Left lobe of liver (tissue), 2 donors: ENCODE data around the gene TTC14. TPM values are rescaled to one million over a fixed set of nuclear protein-coding genes. Genes with fewer than 3 reads are reported as not detected.
"Not testable (repeated sequence)": the region's sequence is repeated elsewhere in the genome, so short reads cannot be mapped to it uniquely, and the experiment has no call there.

Source experiments
- ATAC-seq: fragments of 200-7000 bp; cut with Tn5 transposase; one replicate; pipeline ENCODE4 v1.9.1; 2020; ENCODE audit warnings: mild to moderate bottlenecking, moderate library complexity
- DNase-seq: peaks from one replicate; pipeline ENCODE4 v3.0.0-alpha.2; 2020; ENCODE audit warnings: low spot score
- total RNA-seq: library from RNA; stranded (reverse); gene quantifications from one replicate; pipeline ENCODE4 v1.2.1, GENCODE V29; 2021
- donor health status: DM: no; HTN: no; CAD: no; lungs with moderate emphysema.
- donor health status: DM: no; HTN: yes; CAD: no.

Gene TTC14, protein sequence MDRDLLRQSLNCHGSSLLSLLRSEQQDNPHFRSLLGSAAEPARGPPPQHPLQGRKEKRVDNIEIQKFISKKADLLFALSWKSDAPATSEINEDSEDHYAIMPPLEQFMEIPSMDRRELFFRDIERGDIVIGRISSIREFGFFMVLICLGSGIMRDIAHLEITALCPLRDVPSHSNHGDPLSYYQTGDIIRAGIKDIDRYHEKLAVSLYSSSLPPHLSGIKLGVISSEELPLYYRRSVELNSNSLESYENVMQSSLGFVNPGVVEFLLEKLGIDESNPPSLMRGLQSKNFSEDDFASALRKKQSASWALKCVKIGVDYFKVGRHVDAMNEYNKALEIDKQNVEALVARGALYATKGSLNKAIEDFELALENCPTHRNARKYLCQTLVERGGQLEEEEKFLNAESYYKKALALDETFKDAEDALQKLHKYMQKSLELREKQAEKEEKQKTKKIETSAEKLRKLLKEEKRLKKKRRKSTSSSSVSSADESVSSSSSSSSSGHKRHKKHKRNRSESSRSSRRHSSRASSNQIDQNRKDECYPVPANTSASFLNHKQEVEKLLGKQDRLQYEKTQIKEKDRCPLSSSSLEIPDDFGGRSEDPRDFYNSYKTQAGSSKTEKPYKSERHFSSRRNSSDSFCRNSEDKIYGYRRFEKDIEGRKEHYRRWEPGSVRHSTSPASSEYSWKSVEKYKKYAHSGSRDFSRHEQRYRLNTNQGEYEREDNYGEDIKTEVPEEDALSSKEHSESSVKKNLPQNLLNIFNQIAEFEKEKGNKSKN
- total RNA-seq: 14.2 TPM

DNA sequence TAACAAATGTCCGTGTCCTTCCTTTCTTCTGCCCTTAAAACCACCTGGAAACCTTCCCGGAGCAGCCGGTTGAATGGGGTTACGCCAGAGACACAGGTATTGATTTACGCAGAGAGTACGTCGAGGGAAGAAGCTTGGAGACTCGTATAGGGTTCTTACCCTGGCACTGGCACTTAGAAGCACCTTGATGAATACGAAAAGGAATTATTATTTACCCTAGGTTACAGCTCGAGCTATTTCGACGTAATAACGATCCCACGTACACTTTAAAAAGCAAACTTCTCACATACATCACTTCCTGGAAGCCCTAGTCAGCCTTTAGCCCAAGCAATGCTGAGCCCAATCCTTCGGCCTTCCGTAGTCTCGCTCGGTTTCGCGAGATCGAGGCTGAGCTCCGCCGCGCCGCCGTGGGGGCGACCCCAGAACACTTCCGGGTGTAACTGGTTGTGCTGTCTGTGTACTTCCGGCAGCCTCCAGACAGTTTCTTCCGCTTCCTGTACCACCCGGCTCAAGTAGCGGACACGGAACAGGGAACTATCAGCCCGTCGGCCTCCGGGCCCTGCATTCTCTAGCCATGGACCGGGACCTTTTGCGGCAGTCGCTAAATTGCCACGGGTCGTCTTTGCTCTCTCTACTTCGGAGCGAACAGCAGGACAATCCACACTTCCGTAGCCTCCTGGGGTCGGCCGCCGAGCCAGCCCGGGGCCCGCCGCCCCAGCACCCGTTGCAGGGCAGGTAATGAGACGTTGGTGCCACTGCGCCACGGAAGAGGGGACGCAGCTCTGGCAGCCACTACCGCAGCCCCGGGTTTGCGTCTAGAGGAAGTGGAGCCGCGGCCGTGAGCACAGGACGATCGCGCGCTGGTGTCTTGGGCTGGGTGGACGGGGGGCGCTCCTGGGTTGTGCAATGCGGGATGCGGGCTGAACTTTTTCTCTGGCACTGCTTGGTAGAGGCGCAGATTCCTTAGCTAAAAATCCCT, at the start of gene TTC14:
Gene TTC14, plus strand, starts transcription at position 476 of the 979 bp plus-strand sequence. Its CDS starts 99 bp downstream, at position 575.
- peak; percentile 94 for DNase-seq

DNA sequence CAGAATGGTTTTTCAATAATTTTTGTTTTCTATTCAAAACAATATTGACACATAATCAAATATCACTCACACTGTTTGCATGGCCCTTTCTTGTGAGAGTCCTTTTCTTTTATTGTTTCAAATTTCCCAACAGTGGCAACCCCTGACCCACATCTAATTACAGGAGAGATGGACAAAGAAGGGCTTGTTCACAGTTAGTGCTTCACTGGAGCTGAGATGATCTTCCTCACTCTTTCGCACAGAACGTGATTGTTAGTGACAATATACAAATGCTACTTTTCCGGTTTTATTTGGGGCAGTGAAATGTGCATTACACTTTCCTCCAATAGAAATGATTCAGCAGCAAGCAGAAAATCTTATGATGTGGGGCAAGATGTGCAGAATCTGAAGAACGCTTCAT, 38.6 kb upstream of the TTC14 start:
- no peak for DNase-seq
- ATAC-seq: no peak

More for the DNA sequence above, at the start of gene TTC14:
- peak; percentile 99 for ATAC-seq

DNA sequence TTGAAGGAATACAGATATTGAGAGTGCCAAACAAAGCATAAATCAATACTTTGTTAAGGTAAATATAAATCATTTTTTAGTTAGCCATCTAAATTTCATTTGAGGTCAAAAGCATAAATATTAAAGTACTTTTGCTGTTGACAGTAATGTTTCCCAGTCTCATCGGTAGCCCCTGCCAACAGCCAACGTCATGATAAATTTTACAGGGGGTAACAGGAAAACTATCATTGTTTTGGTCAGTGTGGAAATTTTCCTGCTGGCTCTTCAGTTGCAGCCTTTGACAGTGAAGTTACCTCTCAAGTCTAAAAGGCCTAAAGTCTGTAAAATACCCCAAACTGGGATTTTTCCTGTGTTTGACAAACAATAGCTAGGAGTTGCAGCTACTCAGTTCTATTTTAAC, 37.3 kb upstream of the TTC14 start:
- DNase-seq (no peak), ATAC-seq (no peak)

DNA sequence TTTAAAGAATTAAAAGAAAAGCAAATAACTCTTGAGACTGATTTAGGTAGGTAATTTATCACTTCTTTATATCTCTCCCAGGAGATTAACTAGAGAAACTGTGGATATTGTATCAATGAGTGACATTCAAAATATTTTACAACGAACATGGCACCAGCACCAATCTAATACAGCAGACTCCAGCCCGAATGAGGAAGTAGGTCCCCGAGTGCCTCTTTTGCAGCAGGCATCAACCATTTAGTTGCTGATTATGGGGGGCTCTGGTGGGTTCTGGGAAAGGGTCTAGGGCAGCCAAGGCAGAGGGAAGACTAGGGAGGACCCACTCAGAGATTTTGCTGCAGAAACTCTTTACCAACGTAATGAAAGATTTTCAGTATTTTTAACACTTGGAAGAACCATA, 31.7 kb upstream of the TTC14 start:
- ATAC-seq: no peak
- no peak for DNase-seq

DNA sequence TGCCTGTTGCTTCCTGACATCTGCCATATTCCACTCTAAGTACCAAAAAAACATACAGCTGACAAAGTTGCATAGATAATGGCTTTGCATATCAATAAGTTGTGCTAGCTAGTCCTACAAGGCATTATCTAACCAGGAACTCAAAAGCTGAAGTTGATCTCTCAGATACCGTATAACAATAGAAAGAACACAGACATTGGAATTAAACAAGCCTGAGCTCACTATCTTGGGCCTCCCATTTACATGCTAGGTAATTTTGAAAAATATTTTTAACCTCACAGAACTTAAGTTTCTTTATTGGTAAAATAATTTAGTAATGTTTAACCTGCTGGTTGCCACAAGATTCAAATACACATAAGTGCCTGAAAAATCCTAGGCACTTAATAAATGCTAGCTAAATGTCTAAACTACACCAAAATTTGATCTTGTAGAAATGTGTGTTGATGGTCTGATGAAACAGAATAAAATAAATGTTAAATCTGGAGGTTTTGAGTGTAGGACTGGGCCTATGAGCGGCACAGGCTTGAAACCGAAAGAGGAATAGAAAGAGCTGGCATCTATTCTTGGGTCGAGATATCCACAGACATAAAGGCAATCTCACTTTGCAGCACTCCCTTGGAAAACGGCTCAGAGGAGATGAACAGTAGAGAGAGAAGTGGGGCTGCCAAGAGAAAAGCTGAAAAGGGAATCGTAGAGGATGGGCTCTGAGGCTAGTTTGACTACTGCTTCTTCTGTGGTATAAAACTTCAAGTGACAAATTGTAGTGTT, 29.9 kb upstream of the TTC14 start:
- ATAC-seq: no peak
- DNase-seq: no peak

DNA sequence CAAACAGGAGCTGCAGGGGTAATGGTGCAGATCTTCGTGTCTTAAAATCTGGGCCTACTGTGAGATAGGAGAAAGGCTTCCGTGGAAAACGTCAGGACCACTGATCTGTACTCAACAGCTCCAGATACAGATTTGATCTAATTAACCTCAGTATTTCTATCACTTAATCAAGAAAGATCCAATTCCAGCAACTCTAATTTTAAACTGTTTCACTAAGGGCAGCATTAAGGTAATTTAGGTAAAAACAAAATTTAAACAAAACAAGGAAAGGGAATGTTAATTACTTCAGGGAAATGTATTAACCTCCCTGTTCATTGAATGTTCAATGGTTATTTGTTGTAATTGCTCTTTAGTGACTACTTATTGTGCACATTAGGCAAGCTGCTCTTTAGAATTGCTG, 26.4 kb upstream of the TTC14 start:
- DNase-seq (no peak), ATAC-seq (no peak)

DNA sequence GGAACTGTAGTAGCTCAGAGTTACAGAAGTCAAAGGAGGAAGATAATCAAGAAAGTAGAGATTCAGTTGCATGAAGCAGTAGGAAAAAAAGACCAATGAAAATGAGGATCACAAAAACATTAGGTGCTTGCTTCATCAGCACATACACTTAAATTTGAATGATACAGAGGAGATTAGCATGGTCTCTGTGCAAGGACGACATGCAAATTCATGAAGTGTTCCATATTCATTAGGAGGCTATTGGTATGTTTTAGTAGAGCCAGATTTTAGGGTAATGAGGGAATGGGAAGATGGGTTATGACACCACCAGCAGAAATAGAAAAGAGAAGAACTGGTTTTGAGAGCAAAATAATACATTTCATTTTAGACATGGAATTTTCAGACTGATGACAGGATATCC, 21.0 kb upstream of the TTC14 start:
- DNase-seq: no peak
- ATAC-seq: no peak

DNA sequence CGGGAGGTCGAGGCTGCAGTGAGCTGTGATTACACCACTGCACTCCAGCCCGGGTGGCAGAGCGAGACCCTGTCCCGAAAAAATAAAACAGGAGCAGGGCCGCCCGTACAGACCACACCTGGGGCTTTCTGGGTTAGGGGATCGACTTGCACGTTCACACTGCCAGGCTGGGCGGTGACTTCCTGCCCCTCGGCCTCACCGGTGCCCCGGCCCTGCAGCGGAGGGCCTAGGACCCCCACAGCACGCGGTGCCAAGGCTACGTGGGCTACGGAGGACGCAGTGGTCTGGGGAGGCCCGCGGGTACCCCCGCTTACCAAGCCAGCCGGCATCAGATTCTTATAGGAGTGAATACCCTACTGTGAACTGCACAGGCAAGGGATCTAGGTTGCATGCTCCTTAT, 11.6 kb upstream of the TTC14 start:
- ATAC-seq: no peak

DNA sequence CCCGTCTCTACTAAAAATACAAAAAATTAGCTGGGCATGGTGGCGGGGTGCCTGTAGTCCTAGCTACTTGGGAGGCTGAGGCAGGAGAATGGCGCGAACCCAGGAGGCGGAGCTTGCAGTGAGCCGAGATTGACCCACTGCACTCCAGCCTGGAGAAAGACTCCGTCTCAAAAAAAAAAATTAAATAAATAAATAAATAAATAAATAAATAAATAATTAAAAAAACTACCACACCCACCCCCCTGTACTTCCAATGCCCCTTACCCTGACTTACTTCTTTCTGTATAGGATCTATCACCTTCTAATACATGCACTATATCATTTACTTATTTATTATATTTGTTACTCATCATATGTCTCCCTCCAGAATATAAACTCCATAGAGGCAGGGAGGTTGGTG, 8.3 kb upstream of the TTC14 start:
- ATAC-seq, DNase-seq: not testable (repeated sequence)

More for the DNA sequence above, 11.6 kb upstream of the TTC14 start:
- no peak for DNase-seq

DNA sequence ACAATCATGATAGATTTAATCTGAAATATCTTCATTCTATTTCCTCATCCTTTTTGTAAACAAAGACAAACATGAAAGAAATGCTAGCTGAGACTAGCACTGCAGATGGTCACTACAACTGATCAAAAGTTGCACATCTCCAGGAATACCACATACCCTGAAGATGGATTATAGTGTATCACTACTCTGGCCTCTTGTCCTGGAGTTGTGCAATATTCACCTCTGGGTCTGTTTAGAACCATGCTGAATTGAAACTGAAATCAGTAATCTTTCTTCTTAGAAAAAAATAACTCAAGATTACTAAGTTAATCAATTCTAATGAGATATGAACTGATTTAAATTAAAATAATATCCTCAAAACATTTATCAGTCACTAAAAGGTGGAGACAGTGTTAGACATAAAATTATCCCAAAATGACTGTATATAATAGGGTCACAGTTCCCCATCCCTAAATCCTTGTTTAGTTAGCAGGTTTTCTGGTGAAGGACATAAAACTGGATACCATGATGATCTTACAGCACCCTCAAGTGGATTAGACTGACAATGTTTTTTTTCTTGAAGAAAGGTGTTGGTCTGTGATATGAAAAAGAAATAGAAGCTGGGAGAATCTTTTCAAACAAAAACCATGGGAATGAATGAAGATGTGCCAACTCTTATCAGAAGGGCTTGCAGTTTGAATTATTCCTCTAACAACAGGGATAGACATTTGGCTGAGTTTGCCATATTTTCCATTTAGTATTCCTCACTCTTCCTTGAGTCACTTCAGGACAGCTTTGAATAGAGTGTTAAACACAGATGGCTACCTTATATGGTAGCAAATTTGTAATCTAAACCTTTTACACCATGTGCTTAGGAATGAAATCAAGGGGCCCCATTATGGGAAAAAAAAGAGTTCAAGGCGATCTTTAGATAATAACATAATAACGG, 7.1 kb upstream of the TTC14 start:
- no peak for ATAC-seq

DNA sequence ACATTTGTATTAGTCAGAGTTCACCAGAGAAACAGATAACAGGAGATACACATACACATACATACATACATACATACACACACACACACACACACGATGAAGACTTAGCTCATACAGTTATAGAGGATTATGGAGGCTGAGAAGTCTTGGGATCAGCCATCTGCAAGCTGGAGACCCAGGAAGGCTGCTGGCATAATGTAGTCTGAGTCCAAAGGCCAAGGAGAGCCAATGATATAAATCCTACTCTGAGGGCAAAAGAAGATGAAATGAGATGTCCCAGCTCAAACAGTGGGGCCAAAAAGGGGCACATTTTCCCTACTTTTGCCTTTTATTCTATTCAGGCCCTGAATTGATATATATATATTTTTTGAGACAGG, 6.4 kb upstream of the TTC14 start:
- DNase-seq (no peak), ATAC-seq (no peak)

More for the DNA sequence above, 7.1 kb upstream of the TTC14 start:
- no peak for DNase-seq

DNA sequence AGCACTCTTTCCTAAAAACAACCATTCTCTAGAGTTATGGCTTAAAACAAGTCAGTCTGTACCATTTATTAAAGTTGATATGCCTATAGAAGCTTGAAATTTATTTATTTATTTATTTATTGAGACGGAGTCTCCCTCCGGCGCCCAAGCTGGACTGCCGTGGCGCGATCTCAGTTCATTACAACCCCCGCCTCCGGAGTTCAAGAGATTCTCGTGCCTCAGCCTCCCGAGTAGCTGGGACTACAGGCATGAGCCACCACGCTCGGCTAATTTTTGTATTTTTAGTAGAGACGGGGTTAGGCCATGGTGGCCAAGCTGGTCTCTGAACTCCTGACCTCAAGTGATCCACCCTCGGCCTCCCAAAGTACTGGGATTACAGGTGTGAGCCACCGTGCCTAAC, 1.5 kb upstream of the TTC14 start:
- ATAC-seq (no peak), DNase-seq (no peak)

DNA sequence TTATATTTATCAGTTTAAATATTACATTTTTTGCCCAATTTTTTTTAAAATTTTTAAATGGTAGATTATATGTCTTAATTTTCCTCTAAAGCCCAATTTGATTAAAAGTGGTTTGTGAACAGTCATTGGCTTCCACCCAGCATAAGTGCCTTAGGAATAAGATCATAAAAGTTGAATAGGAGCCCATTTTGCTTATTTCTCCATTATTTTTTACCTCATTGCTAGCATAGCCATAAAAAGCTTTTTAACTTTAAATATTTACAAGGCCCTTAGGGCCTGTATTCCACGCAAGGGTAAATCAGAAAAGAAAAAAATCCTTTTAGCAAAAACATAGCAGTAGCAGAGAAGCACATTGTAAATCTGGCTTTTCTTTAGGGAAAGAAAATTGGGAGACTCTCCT, 9.0 kb downstream of the TTC14 start:
- DNase-seq (no peak), ATAC-seq (no peak)

DNA sequence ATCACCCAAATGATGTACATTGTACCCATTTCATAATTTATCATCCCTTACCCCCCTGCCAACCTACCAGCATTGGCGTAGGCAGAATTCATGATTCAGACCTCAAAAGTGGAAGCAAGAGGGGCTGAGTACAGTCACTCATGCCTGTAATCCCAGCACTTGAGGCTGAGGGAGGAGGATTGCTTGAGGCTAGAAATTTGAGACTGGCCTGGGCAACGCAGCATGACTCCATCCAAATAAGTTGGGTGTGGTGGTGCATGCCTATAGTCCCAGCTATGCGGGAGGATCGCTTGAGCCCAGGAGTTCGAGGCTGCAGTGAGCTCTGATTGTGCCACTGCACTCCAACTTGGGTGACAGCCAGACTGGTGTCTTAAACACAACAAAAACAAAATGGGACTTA, 10.4 kb downstream of the TTC14 start:
- no peak for ATAC-seq
- DNase-seq: no peak

DNA sequence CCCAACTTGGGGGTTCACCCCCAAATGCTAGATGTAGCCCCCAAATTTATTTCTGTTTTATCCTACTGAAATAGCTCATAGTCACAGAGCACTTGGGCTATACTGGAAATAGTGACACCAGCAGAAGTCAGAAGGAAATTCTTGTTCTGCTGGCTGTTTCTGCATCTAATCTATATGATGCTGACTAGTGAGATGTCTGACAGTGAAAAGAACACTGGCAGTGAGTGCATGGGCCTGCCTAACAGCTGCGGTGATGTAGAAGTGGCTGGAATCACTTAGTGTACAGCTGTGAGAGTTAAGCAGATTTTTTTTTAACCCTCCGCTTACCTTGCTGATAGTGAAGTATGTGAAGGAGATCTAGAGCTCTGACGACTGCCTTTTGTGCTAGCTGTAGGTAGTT, 14.0 kb downstream of the TTC14 start:
- DNase-seq (no peak), ATAC-seq (no peak)

DNA sequence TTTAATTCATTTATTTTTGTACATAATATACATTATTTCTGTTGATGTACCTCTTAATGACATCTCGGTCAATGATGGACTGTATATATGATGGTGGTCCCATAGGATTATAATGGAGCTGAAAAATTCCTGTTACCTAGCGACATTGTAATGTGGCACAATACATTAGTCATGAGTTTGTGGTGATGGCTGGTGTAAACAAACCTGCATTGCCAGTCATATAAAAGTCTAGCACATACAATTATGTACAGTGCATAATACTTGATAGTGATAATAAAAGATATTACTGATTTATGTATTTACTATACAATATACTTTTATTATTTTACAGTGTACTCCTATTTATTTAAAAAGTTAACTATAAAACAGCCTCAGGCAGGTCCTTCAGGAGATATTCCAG, 15.1 kb downstream of the TTC14 start:
- ATAC-seq (no peak), DNase-seq (no peak)

DNA sequence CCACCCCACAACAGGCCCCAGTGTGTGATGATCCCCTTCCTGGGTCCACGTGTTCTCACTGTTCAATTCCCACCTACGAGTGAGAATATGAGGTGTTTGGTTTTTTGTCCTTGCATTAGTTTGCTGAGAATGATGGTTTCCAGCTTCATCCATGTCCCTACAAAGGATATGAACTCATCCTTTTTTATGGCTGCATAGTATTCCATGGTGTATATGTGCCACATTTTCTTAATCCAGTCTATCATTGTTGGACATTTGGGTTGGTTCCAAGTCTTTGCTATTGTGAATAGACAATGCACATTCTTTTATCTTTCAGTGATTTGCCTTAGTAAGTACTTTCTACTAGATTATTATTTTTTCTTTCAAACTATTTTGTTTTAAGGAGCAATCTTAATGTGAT, 16.6 kb downstream of the TTC14 start:
- ATAC-seq, DNase-seq: not testable (repeated sequence)

DNA sequence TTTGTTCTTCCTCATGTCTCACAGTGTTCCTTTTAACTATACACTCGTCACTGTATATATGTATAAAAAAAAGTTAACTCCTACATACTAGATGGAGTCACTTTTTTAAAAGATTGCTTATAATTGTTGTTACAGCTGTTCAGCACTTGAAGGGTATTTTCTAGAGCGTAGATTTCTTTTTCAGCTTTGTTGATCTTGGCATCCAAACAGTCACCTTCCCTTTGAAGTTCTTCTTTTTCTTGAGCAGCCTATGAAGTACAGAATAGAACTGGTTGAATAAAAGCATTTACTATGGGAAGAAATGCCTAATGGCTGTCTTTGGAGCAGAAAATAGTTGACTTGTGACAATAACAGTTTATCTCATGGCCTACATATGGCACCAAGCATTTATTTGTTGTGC, 17.8 kb downstream of the TTC14 start:
- ATAC-seq: no peak
- DNase-seq: no peak

DNA sequence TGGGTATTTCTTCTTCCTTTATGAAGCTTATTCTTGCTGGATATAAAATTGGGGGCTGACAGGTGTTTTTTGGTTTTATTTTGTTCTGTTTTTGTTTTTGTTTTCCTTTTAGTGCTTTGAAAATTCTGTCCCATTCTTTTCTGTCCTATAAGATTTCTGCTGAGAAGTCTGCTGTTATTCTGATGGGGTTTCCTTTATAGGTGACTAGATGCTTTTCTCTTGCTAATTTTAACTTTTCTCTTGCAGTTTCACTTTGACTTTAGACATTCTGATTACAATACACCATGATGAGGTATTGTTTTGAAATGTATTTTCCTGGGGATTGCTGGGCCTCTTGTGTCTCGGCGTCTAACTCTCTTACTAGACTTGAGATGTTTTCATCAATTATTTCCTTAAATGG, 22.8 kb downstream of the TTC14 start:
- DNase-seq (no peak), ATAC-seq (no peak)
